Left kidney (tissue), 2 donors: Measurements from ENCODE around the gene CENPS. TPM values are rescaled to one million over a fixed set of nuclear protein-coding genes. Genes with fewer than 3 reads are reported as not detected.
"Not testable (repeated sequence)": the region's sequence is repeated elsewhere in the genome, so short reads cannot be mapped to it uniquely, and the experiment has no call there.

Experiments
- DNase-seq: peaks from one replicate; pipeline ENCODE4 v3.0.0-alpha.2; 2013
- polyA plus RNA-seq: library from polyadenylated mRNA; unstranded; fragments of 120-200 nt; gene quantifications from one replicate; pipeline ENCODE4 v1.2.1, GENCODE V29; 2013; ENCODE audit not compliant: insufficient read length

The CENPS gene
- polyA plus RNA-seq, 1 donor: 35.7 TPM

GRCh38 chr1:10415211-10415930 is 14.9 kb upstream of the CENPS start:
- DNase-seq: no peak

DNA sequence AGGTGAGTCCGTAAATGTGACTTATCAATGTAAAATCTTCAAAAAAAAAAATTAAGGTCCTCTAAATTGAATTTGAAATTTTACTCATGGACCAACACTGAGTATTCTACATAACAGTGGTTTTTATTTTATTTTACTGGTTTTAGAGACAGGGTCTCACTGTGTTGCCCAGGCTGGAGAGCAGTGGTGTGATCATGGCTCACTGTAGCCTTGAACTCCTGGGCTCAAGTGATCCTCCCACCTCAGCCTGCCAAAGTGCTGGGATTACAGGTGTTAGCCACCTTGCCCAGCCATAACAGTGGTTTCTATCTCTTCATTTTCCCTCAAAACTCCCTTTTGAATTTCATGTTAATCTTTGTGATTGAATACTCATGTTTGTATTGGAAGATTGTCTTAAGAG is 14.3 kb upstream of the CENPS start:
- DNase-seq: not testable (repeated sequence)

DNA sequence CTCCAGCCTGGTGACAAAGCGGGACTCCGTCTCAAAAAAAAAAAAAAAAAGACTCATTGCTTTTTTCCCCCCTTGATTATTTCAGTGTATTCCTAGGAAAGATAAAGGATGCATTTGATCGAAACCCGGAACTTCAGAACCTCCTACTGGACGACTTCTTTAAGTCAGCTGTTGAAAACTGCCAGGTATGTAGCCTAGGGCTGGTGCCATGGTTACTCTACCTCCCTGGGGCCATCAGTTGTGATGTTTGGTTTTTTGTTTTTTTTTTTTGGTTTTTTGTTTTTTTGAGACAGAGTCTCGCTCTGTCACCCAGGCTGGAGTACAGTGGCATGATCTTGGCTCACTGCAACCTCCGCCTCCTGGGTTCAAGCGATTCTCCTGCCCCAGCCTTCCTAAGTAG is 11.5 kb upstream of the CENPS start:
- DNase-seq: not testable (repeated sequence)

DNA sequence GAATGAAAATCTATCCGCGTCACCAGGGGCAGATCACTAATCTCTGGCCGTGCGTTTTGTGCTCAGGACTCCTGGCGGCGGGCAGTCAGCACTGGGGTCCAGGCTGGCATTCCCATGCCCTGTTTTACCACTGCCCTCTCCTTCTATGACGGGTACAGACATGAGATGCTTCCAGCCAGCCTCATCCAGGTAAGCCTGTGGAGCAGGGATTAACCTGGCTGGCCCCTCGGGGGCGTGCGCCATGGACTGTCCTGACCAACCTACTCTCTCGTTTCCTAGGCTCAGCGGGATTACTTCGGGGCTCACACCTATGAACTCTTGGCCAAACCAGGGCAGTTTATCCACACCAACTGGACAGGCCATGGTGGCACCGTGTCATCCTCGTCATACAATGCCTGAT is 10.9 kb upstream of the CENPS start:
- no peak for DNase-seq

GRCh38 chr1:10421637-10422036 is 8.6 kb upstream of the CENPS start:
- no peak for DNase-seq

DNA sequence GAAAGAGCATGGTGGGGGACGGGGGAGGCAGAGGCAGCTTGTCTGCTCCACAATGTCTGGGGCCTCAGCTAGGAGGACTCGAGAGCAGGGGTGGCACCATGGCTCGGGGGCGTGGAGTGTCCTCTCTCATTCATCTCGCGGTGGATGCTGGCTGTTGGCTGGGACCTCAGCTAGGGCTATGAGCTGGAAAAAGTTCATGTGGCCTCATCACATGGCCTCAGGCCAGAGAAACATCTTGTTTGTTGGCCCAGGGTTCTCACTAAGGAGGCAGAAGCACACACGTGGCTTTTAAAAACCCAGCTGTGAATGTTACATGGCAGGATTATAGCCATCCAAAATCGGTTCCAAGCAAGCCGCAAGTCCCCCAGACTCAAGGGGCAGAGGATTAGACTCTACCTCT is 6.2 kb upstream of the CENPS start:
- no peak for DNase-seq

DNA sequence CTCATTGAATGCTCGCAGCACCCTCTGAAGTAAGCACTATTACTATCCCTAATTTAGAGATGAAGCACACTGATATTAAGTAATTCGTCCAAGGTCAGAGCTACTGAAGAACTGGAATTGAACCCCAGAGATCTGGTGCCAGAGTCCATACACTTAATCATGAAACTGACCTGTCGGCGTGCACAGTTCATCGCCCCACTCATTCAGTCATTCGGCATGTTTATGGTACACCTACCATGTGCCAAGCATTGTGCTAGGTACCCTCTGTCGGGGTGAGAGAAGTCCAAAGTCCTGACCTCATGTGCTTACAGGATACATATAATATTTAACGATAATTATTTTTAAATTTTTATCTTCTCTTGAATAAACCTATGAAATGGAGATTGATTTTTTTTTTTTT is 5.6 kb upstream of the CENPS start:
- no peak for DNase-seq

DNA sequence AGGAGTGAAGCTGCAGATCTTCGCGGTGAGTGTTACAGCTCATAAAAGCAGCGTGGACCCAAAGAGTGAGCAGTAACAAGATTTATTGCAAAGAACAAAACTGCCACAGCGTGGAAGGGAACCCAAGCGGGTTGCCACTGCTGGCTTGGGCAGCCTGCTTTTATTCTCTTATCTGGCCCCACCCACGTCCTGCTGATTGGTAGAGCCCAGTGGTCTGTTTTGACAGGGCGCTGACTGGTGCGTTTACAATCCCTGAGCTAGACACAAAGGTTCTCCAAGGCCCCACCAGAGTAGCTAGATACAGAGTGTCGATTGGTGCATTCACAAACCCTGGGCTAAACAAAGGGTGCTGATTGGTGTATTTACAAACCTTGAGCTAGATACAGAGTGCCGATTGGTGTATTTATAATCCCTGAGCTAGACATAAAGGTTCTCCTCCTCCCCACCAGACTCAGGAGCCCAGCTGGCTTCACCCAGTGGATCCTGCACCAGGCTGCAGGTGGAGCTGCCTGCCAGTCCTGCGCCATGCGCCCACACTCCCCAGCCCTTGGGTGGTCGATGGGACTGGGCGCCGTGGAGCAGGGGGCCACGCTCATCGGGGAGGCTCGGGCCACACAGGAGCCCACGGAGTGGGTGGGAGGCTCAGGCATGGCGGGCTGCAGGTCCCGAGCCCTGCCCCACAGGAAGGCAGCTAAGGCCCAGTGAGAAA is 4.3 kb upstream of the CENPS start:
- not testable (repeated sequence) for DNase-seq

DNA sequence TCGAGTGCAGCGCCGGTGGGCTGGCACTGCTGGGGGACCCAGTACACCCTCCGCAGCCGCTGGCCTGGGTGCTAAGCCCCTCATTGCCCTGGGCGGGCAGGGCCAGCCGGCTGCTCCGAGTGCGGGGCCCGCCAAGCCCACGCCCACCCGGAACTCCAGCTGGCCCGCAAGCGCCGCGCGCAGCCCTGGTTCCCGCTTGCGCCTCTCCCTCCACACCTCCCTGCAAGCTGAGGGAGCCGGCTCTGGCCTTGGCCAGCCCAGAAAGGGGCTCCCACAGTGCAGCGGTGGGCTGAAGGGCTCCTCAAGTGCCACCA is 3.7 kb upstream of the CENPS start:
- DNase-seq: not testable (repeated sequence)

DNA sequence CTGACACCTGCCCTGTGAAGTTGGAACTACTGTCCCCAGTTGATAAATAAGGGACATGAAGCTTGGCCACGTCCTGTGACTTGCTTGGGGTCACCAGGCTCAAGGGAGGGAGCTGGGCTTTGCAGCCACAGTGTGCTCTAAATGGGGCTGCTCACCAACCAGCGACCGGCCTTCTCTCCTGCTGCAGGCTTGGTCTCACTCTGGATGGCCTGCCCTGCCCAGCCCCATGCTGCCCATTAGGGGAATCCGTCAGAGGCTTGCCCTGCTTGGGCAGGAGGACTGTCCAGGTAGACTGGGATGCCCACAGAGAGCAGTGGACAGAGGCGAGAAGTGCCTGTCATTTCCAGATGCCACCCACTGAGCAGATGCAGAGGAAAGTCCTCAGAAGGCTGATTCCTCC is 1.2 kb upstream of the CENPS start:
- no peak for DNase-seq

DNA sequence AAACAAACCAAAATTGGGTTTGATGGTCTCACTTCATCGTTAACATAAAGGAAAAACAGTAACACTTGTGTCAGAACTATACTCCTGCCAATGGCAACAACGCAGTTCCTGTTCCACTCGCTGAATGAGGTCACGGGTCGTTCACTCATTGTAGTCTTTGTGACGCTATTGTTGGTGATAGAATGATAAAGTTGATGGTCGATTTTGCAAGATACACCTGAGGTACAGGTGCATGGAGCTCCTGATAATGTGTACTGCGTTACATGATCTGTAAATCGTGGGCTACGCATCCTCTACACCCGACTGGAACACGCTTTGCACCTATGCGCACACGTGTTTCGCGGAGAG is 391 bp upstream of the CENPS start:
- DNase-seq: no peak

DNA sequence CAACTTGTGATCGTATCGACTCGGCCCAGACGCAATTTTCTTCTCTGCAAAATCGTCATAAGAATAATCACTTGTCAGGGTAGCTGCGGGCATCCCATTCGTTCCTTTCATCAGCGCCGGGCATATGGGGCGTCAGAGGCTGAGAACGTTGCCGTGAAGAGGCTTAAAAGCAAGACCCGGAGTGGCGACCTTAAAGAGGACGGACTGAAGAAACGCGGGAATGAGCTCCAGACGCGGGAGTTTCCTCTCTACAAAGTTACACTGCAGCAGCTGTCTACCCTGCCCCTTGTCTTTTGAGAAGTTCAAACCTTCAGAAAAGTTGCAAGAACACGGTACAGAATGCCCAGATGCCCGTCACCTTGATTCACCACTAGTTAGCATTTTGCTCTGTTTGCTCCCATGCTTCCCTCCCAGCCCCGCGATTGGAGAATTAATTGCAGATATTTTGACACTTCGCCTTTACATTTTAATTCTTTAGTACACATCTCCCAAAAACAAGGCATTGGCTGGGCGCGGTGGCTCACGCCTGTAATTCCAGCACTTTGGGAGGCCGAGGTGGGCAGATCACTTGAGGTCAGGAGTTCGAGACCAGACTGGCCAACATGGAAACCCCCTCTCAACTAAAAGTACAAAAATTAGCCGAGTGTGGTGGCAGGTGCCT is 967 bp downstream of the CENPS start:
- no peak for DNase-seq

GRCh38 chr1:10432910-10433700 is 2.9 kb downstream of the CENPS start:
- DNase-seq: no peak

DNA sequence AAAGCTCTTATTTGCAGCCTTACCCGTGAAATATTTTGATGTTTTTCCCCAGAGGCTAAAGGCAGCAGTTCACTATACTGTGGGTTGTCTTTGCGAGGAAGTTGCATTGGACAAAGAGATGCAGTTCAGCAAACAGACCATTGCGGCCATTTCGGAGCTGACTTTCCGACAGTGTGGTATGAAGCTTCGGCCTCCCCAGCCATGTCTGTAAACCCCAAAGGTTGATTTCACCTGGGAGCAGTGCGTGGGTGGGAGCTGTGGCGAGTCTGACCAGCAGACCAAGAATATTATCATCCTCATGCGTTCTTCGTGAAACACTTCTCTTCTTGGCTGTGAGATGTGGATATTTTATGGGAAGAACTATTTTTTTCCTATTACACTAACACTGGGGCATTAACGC is 3.6 kb downstream of the CENPS start:
- DNase-seq: no peak

DNA sequence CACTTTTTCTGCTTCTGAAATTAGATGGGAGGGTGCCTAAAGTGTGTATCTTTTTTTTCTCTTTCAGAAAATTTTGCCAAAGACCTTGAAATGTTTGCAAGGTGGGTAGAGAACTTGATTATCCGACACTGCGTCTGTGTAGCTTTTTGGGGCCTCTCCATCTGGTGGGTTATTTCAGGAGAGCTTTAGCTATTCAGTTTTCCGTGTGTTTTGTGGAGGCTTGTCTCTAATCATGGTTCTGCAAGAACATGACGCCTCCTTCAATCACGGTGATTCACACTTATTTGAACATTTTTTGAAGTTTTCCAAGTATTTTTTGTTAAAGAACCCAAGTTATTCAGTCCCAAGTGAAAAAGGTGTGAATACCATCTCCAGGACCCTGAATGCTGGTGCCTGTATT is 4.4 kb downstream of the CENPS start:
- no peak for DNase-seq

GRCh38 chr1:10437052-10437451 is 6.8 kb downstream of the CENPS start:
- DNase-seq: no peak

DNA sequence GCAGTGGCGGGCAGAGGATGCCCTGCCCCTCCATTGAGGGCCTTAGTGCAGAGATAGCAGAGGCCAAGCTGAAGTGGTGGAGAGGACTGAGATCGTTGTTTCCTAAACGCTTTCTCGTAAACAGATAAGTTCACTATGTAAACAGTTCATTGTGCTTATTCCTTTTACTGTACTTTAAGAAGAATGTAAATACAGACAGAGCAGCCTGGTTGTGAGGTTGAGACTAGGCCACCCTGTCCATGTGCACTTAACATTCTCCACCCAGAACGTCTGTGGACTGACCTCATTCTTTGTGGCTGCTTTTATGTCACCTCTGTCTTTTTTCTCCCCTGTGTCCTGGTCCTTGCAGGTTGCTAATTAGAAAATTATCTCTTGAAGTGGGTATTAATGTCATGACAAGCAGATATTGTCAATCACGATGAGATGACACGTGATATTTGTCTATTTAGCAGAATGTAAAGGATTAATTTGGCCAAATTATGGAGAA is 8.5 kb downstream of the CENPS start:
- no peak for DNase-seq

- DNase-seq: no peak
These were observed 10.1 kb downstream of the CENPS start for GRCh38 chr1:10440305-10440704.

DNA sequence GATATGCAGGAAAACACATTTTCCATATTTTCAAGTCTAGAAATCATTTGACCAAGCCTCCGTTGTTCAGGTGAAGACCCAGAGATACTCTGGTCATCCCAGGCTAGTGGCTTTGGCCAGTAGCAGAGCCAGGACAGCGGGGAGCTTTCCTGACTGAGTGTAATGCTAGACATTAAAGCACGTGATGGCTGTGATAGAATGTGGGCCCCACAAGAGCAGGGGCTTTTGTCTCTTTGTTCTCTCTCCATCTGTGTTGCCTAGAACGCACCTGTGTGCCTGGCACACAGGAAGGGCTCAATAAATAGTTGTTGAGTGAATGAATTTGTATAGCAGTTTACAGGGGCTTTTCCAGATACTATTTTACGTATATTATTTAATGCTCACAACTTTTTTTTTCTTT is 10.6 kb downstream of the CENPS start:
- DNase-seq: no peak

GRCh38 chr1:10444248-10444647 is 14.0 kb downstream of the CENPS start:
- no peak for DNase-seq

GRCh38 chr1:10444795-10445397 is 14.7 kb downstream of the CENPS start:
- no peak for DNase-seq

- no peak for DNase-seq
These were observed 16.7 kb downstream of the CENPS start for GRCh38 chr1:10446790-10447422.
